K562 (cell line): ENCODE measurements around the gene ERC2. TPM values are rescaled to one million over a fixed set of nuclear protein-coding genes. Genes with fewer than 3 reads are reported as not detected.

ENCODE experiments used
- ATAC-seq: fragments of 200-7000 bp; cut with Tn5 transposase; 3 replicates; pipeline ENCODE4 v1.9.1; 2020; ENCODE audit warnings: moderate library complexity
- BruUV-seq: library from RNA; stranded (reverse); fragments of 400-500 nt; replicated peaks from 2 replicates; lab custom pipeline; 2021; lab: Mats Ljungman, UMichigan
- CTCF ChIA-PET: fragments of 300-600 bp; formaldehyde crosslinking; extraction: SDS; loops from one replicate; lab custom pipeline; 2021; ENCODE audit warnings: low intra/inter-chr PET ratio; lab: Yijun Ruan, JAX
- POLR2A ChIA-PET: fragments of 300-600, 350-650 bp; sonication (Branson Sonifier 250); formaldehyde crosslinking; extraction: SDS; loops from one replicate; lab custom pipeline; 2021; ENCODE audit warnings: antibody characterized with exemption, inconsistent platforms; lab: Yijun Ruan, JAX
- DNase-seq, 4 experiments: peaks; one replicate each; pipeline versions ENCODE4 v3.0.0 to v3.0.0-alpha.2; 2011 to 2018; ENCODE audit warnings: low spot score in 3 of 4, mixed read lengths in 3 of 4; ENCODE audit errors: extremely low read depth in 1 of 4
- FAIRE-seq: peaks from 2 replicates; lab custom pipeline; 2011; peaks lifted over from hg19 to GRCh38; lab: Jason Lieb, UNC
- H2AFZ ChIP-seq: 2 replicates; pipeline ENCODE4 v1.6.0; 2011; ENCODE audit warnings: low read depth, low read length, control low read depth, inconsistent platforms
- H3K27ac ChIP-seq: fragments of 200-600 bp; 3 replicates; pipeline ENCODE4 v1.8.0; 2011; ENCODE audit warnings: low read depth, mild to moderate bottlenecking, control low read depth, inconsistent platforms, low read length, moderate library complexity, mixed read lengths; ENCODE audit errors: extremely low read depth
- H3K27me3 ChIP-seq, 2 experiments: fragments of 300-600 bp in 1 of 2; 2 replicates in 1 of 2; 3 replicates in 1 of 2; pipeline versions ENCODE4 v1.6.0 to v1.8.0; 2011; ENCODE audit warnings: inconsistent platforms in 2 of 2, low read length in 2 of 2, mild to moderate bottlenecking in 1 of 2, mixed read lengths in 1 of 2, moderate library complexity in 1 of 2; ENCODE audit not compliant: control insufficient read depth in 2 of 2, insufficient read depth in 2 of 2
- H3K36me3 ChIP-seq: fragments of 300-600 bp; 3 replicates; pipeline ENCODE4 v1.8.0; 2011; ENCODE audit warnings: mild to moderate bottlenecking, low read length, inconsistent platforms; ENCODE audit not compliant: control insufficient read depth, insufficient read depth
- H3K4me1 ChIP-seq, 2 experiments: fragments of 200-600 bp in 1 of 2; replicated peaks in 1 of 2; 2 replicates in 1 of 2; 3 replicates in 1 of 2; pipeline versions ENCODE4 v1.5.1 to v1.8.0; 2011; ENCODE audit warnings: inconsistent platforms in 2 of 2, low read length in 2 of 2, mild to moderate bottlenecking in 1 of 2, mixed read lengths in 1 of 2, moderate library complexity in 1 of 2; ENCODE audit not compliant: control insufficient read depth in 2 of 2, insufficient read depth in 2 of 2
- H3K4me2 ChIP-seq: 2 replicates; pipeline ENCODE4 v1.6.1; 2011; ENCODE audit warnings: low read length, control low read depth, inconsistent platforms, mixed read lengths; ENCODE audit not compliant: insufficient read depth
- H3K4me3 ChIP-seq: fragments of 200-600 bp; sonication (generic), shearing (Covaris generic); 2 replicates; pipeline ENCODE4 v1.5.1; 2016; ENCODE audit warnings: control low read depth, inconsistent platforms
- H3K79me2 ChIP-seq: fragments of 200-600 bp; 3 replicates; pipeline ENCODE4 v1.8.0; 2011; ENCODE audit warnings: low read length, inconsistent platforms; ENCODE audit not compliant: control insufficient read depth, insufficient read depth
- H3K9ac ChIP-seq, 2 experiments: 2 replicates each; pipeline versions ENCODE4 v1.6.0 to v1.6.1; 2011; ENCODE audit warnings: low read depth in 2 of 2, low read length in 2 of 2, control low read depth in 1 of 2, inconsistent platforms in 1 of 2, mild to moderate bottlenecking in 1 of 2, mixed read lengths in 1 of 2; ENCODE audit not compliant: insufficient read depth in 1 of 2
- H3K9me1 ChIP-seq: one replicate; pipeline ENCODE4 v1.6.0; 2011; ENCODE audit warnings: inconsistent platforms, mild to moderate bottlenecking, low read length, moderate library complexity; ENCODE audit not compliant: control insufficient read depth, insufficient read depth
- H3K9me3 ChIP-seq: replicated peaks from 2 replicates; pipeline ENCODE4 v1.5.1; 2011; ENCODE audit warnings: low read depth, low read length, inconsistent platforms; ENCODE audit not compliant: control insufficient read depth, insufficient read depth
- H4K20me1 ChIP-seq: replicated peaks from 2 replicates; pipeline ENCODE4 v1.6.1; 2011; ENCODE audit warnings: low read length, inconsistent platforms, mixed read lengths; ENCODE audit not compliant: control insufficient read depth, insufficient read depth
- ETS1 ChIP-seq: conservative IDR thresholded peaks from 2 replicates; pipeline ENCODE4 v1.6.1; 2011; ENCODE audit warnings: low read depth, mild to moderate bottlenecking, low read length; ENCODE audit not compliant: control insufficient read depth
- FOXM1 ChIP-seq, 2 experiments: fragments of 450-650 bp in 1 of 2; sonication (generic) in 1 of 2; formaldehyde crosslinking in 1 of 2; IDR thresholded peaks; 2 replicates each; pipeline versions ENCODE4 v1.6.1 to v1.9.0; 2017 to 2022; ENCODE audit warnings: low read depth in 2 of 2, mild to moderate bottlenecking in 2 of 2, missing genetic modification reagents in 1 of 2, moderate library complexity in 1 of 2
- JUND ChIP-seq, 2 experiments: IDR thresholded peaks; 2 replicates in 1 of 2; 3 replicates in 1 of 2; pipeline ENCODE4 v1.6.1; 2011; ENCODE audit warnings: borderline replicate concordance in 2 of 2, low read depth in 2 of 2, low read length in 2 of 2, improper control_type of control experiment in 1 of 2, missing biosample characterization in 1 of 2, missing genetic modification characterization in 1 of 2, missing genetic modification reagents in 1 of 2
- KAT2B ChIP-seq: IDR thresholded peaks from one replicate; pipeline ENCODE4 v1.6.1; 2012; ENCODE audit warnings: low read depth, mild to moderate bottlenecking, control low read depth, inconsistent platforms, low read length, moderate library complexity
- KHSRP ChIP-seq: fragments of 450-650 bp; IDR thresholded peaks from 2 replicates; pipeline ENCODE4 v1.6.1; 2017
- SLC30A9 ChIP-seq: fragments of 250-450 bp; sonication (Bioruptor Pico); IDR thresholded peaks from 2 replicates; pipeline ENCODE4 v1.8.0; 2022; ENCODE audit warnings: mild to moderate bottlenecking, moderate library complexity
- SMARCC2 ChIP-seq: fragments of 450-650 bp; IDR thresholded peaks from 2 replicates; pipeline ENCODE4 v1.6.1; 2017; ENCODE audit warnings: antibody characterized with exemption, moderate library complexity, mild to moderate bottlenecking, low read depth
- SNIP1 ChIP-seq: fragments of 450-650 bp; IDR thresholded peaks from 2 replicates; pipeline ENCODE4 v1.7.1; 2017; ENCODE audit warnings: low read depth, mild to moderate bottlenecking
- SP2 ChIP-seq: IDR thresholded peaks from 2 replicates; pipeline ENCODE4 v1.6.1; 2011; ENCODE audit warnings: mild to moderate bottlenecking, low read depth, low read length, moderate library complexity; ENCODE audit not compliant: poor library complexity, severe bottlenecking; ENCODE audit errors: extremely low read depth
- SRSF3 ChIP-seq: fragments of 200-400 bp; formaldehyde crosslinking; IDR thresholded peaks from 2 replicates; pipeline ENCODE4 v1.6.1; 2016; ENCODE audit warnings: mild to moderate bottlenecking, low read length, moderate library complexity; ENCODE audit not compliant: insufficient read depth
- ZBTB9 ChIP-seq: fragments of 450-650 bp; formaldehyde crosslinking; IDR thresholded peaks from 2 replicates; pipeline ENCODE4 v1.4.0; 2020; ENCODE audit warnings: mild to moderate bottlenecking, moderate library complexity
- ZC3H11A ChIP-seq: IDR thresholded peaks from 2 replicates; pipeline ENCODE4 v1.6.1; 2012; ENCODE audit warnings: low read depth, low read length, improper control_type of control experiment
- ZNF41 ChIP-seq: fragments of 250-450 bp; sonication (Bioruptor Pico); conservative IDR thresholded peaks from 2 replicates; pipeline ENCODE4 v1.4.0; 2020; ENCODE audit warnings: mild to moderate bottlenecking
- ZNF507 ChIP-seq: conservative IDR thresholded peaks from 2 replicates; pipeline ENCODE4 v1.6.1; 2017; ENCODE audit warnings: missing genetic modification characterization, missing compliant biosample characterization
- WGBS: fragments of 100-300 bp; shearing (Covaris generic); methylation state at CpG from one replicate; pipeline ENCODE4 v1.1.6; 2016; ENCODE audit warnings: low coverage, mixed read lengths; ENCODE audit not compliant: insufficient coverage; ENCODE audit errors: missing lambda C conversion rate; 5-methylcytosine and 5-hydroxymethylcytosine counted together
- in situ Hi-C: fragments of 300-500 bp; cut with MboI; formaldehyde crosslinking; loops from 4 replicates; pipeline ENCODE4 v1.15.0; 2018; ENCODE audit warnings: inconsistent platforms, mixed read lengths
- intact Hi-C: fragments of 100-400 bp; cut with micrococcal nuclease; formaldehyde crosslinking; loops from 2 replicates; pipeline ENCODE4 v1.14.2; 2022
- polyA plus RNA-seq, 8 experiments: library from polyadenylated mRNA; depleted of rRNA in 4 of 8; stranded (reverse) in 5 of 8; unstranded in 3 of 8; fragments of >200 nt; fragmentation: Nextera tagmentation in 2 of 8; fragmentation: Illumina TruSeq in 1 of 8; extraction: Ambion mirVana in 2 of 8; extraction: Trizol in 1 of 8; gene quantifications; 2 replicates each; pipeline versions ENCODE4 v1.2.1 to v1.2.3, GENCODE V29; 2011 to 2014; ENCODE audit warnings: inconsistent platforms in 1 of 8, missing spikeins in 1 of 8
- total RNA-seq, 7 experiments: library from RNA; depleted of rRNA in 6 of 7; stranded (reverse); fragments of >200 nt in 6 of 7; fragmentation: Illumina TruSeq in 2 of 7; extraction: Trizol in 2 of 7; gene quantifications; 2 replicates each; pipeline versions ENCODE4 v1.2.1 to v1.2.3, GENCODE V29; 2011 to 2021; ENCODE audit warnings: low replicate concordance in 1 of 7
- TF ChIP-seq, protein P1 (sequence below): fragments of 250-450 bp; sonication (Bioruptor Pico); IDR thresholded peaks from 2 replicates; pipeline ENCODE4 v1.8.0; 2021; ENCODE audit warnings: borderline replicate concordance, mild to moderate bottlenecking, moderate library complexity; ENCODE audit not compliant: poor library complexity, severe bottlenecking
- TF ChIP-seq, protein P2 (sequence below): sonication (generic); formaldehyde crosslinking; IDR thresholded peaks from 2 replicates; pipeline ENCODE4 v1.8.0; 2022; ENCODE audit warnings: mild to moderate bottlenecking, low read depth, missing genetic modification reagents

Gene ERC2
- total and polyA plus RNA-seq, 9 of the 15 experiments (the other 6 are each of a cell fraction or from before 2014, with no cell fraction given): 0.04 to 0.18 (median 0.07) TPM; not detected in 2

GRCh38 chr3:55541456-55541855, 926.8 kb downstream of the ERC2 start:
- no peaks in the 10 kb centered on the region for H3K9me1 ChIP-seq
- H3K4me2 ChIP-seq: no peak overlapping the region
- H3K79me2 ChIP-seq: no peaks in the 10 kb centered on the region
- DNase-seq (no peak), ATAC-seq (no peak), FAIRE-seq (no peak)
- in situ Hi-C loops: no loop called here
- no peak overlapping the region for H3K4me3 ChIP-seq
- no peaks in the 10 kb centered on the region for H3K9me3 ChIP-seq
- ChIA-PET CTCF (no interaction called here), POLR2A (interaction anchor here (0.9 kb wide), 1 partner anchor 39 kb away, joined by 3 read pairs; no protein-coding TSS in a partner anchor)
- no peaks in the 10 kb centered on the region for H3K27me3 ChIP-seq
- BruUV-seq: no TSS peak
- H3K9ac ChIP-seq: no peak overlapping the region
- H4K20me1 ChIP-seq: no peaks in the 10 kb centered on the region
- H2AFZ ChIP-seq: no peak overlapping the region
- H3K36me3 ChIP-seq: no peaks in the 10 kb centered on the region
- intact Hi-C loops: no loop called here
- no peak overlapping the region for H3K27ac ChIP-seq
- 0% methylated on average over 2 of the region's 2 CpGs for WGBS
- H3K4me1 ChIP-seq: no peaks in the 10 kb centered on the region
- TF ChIP-seq SNIP1 (no peak), FOXM1 (IDR thresholded peaks at IDR 0.05; ENCODE audit: low read depth) (no peak), FOXM1 (CRISPR knock-in tag; IDR thresholded peaks at IDR 0.05; ENCODE audit: low read depth) (no peak), ZNF507 (no peak), JUND (IDR thresholded peaks at IDR 0.05; ENCODE audit: borderline replicate concordance, low read depth, low read length) (no peak), JUND (tag; IDR thresholded peaks at IDR 0.05; ENCODE audit: borderline replicate concordance, low read depth, low read length) (no peak), ZC3H11A (no peak), KHSRP (no peak), SRSF3 (no peak), ZNF41 (CRISPR knock-in tag) (no peak), ETS1 (no peak), SP2 (no peak), KAT2B (no peak), SMARCC2 (no peak), SLC30A9 (CRISPR knock-in tag) (no peak), ZBTB9 (CRISPR knock-in tag) (no peak)
- TF ChIP-seq, protein P1, sequence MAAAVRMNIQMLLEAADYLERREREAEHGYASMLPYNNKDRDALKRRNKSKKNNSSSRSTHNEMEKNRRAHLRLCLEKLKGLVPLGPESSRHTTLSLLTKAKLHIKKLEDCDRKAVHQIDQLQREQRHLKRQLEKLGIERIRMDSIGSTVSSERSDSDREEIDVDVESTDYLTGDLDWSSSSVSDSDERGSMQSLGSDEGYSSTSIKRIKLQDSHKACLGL: no peak
- TF ChIP-seq, protein P2, sequence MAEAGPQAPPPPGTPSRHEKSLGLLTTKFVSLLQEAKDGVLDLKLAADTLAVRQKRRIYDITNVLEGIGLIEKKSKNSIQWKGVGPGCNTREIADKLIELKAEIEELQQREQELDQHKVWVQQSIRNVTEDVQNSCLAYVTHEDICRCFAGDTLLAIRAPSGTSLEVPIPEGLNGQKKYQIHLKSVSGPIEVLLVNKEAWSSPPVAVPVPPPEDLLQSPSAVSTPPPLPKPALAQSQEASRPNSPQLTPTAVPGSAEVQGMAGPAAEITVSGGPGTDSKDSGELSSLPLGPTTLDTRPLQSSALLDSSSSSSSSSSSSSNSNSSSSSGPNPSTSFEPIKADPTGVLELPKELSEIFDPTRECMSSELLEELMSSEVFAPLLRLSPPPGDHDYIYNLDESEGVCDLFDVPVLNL (CRISPR knock-in tag): no peak
